ENCODE measurements around the gene TPGS2. TPM values are rescaled to one million over a fixed set of nuclear protein-coding genes. Genes with fewer than 3 reads are reported as not detected.

TPGS2 gene
- polyA plus RNA-seq, 2 of the 4 experiments (the other 2 are of a cell fraction): 71.9 to 143 TPM

DNA sequence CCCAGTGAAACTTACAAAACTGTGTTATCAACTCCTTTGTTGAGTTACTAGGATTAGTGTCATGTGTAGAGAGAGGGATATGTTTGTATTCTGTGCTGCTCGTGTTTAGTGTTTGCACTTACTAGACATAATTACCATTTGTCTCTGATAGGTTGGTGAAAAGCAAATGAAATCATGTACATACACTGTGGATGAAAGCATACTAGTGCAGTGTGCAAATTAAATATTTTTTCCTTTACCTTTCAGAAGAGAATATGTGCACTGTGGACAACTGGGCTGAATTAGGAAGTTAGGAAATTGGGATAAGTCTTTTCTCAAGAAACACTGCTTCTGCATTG, 1.3 kb upstream of the TPGS2 start (continued):
- TF ChIP-seq, protein P1, sequence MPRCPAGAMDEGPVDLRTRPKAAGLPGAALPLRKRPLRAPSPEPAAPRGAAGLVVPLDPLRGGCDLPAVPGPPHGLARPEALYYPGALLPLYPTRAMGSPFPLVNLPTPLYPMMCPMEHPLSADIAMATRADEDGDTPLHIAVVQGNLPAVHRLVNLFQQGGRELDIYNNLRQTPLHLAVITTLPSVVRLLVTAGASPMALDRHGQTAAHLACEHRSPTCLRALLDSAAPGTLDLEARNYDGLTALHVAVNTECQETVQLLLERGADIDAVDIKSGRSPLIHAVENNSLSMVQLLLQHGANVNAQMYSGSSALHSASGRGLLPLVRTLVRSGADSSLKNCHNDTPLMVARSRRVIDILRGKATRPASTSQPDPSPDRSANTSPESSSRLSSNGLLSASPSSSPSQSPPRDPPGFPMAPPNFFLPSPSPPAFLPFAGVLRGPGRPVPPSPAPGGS (IDR thresholded peaks at IDR 0.05): no peak

DNA sequence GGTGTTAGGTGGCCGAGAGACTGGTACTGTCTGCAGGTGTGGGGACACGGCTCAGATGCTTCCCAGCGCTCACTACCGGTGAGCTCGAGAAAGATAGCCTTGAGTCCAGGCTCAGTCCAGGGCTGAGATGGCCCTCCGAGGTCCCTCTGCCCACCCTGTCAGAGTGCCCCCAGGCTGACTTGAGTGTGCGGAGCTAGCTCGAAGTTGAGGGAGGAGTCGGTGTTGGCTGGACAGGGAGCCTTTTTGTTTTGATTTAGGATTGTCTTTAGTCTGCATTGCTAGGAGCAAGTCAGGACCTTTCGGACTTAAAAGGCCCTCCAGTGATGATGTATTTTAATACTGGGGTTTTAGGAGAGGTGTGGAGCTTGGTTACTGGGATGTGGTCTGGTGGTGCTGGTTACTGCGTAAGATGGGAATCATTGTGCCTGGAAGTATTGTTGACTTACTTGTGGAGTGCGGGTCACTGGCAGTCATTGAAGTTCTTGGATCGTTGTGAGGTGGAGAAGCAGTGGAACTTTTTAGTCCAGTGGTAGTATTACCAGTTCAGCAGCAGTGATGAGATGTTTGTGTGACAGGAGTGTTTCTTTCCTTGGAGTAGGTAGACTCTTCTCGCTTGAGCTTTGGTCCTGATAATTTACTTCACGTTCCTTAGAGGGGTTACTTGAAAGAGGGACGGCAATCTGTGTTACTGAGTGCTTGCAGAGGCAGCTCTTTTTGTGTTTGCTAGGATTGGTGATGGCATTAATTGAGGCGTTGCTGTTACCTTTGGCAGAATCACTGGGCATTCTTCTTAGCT, 758 bp upstream of the TPGS2 start:
- no peak for FAIRE-seq
- WGBS (ENCODE audit: missing lambda C conversion rate): 19% methylated on average over 10 of the region's 17 CpGs
- no peak for TF ChIP-seq NPAS2 (CRISPR knock-in tag; IDR thresholded peaks at IDR 0.05; ENCODE audit: borderline replicate concordance)
- TF ChIP-seq, protein P2, sequence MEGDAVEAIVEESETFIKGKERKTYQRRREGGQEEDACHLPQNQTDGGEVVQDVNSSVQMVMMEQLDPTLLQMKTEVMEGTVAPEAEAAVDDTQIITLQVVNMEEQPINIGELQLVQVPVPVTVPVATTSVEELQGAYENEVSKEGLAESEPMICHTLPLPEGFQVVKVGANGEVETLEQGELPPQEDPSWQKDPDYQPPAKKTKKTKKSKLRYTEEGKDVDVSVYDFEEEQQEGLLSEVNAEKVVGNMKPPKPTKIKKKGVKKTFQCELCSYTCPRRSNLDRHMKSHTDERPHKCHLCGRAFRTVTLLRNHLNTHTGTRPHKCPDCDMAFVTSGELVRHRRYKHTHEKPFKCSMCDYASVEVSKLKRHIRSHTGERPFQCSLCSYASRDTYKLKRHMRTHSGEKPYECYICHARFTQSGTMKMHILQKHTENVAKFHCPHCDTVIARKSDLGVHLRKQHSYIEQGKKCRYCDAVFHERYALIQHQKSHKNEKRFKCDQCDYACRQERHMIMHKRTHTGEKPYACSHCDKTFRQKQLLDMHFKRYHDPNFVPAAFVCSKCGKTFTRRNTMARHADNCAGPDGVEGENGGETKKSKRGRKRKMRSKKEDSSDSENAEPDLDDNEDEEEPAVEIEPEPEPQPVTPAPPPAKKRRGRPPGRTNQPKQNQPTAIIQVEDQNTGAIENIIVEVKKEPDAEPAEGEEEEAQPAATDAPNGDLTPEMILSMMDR (IDR thresholded peaks at IDR 0.05): no peak
- TF ChIP-seq CHD4 (IDR thresholded peaks at IDR 0.05; ENCODE audit: borderline replicate concordance): no peak
- no peak for TF ChIP-seq ZSCAN20 (CRISPR knock-in tag; IDR thresholded peaks at IDR 0.05)
- no peak for TF ChIP-seq TP53 (CRISPR knock-in tag; IDR thresholded peaks at IDR 0.05)
- TF ChIP-seq RFX5 (IDR thresholded peaks at IDR 0.05): no peak
- no peak for TF ChIP-seq GATA3 (IDR thresholded peaks at IDR 0.05; ENCODE audit: borderline replicate concordance)
- TF ChIP-seq KDM1A (IDR thresholded peaks at IDR 0.05; ENCODE audit: low read depth): no peak
- TF ChIP-seq FOSB (CRISPR knock-in tag; IDR thresholded peaks at IDR 0.05): no peak
- TF ChIP-seq ZC3H11A (IDR thresholded peaks at IDR 0.05): no peak
- TF ChIP-seq FOXS1 (CRISPR knock-in tag; IDR thresholded peaks at IDR 0.05): no peak
- TF ChIP-seq HOXB13 (CRISPR knock-in tag; IDR thresholded peaks at IDR 0.05; ENCODE audit: low read depth): no peak
- no peak for TF ChIP-seq EHMT2 (IDR thresholded peaks at IDR 0.05; ENCODE audit: low read depth)
- TF ChIP-seq, protein P1 (IDR thresholded peaks at IDR 0.05): no peak
- TF ChIP-seq RNF2 (IDR thresholded peaks at IDR 0.05; ENCODE audit: borderline replicate concordance, low read depth): no peak
- no peak for TF ChIP-seq CEBPB (IDR thresholded peaks at IDR 0.05)
- no peak for TF ChIP-seq EHF (CRISPR knock-in tag; IDR thresholded peaks at IDR 0.05)
- no peak for TF ChIP-seq HOXA7 (CRISPR knock-in tag; IDR thresholded peaks at IDR 0.05)
- CTCF ChIA-PET: interaction anchor here (0.7 to 1.8 kb wide), 5 partner anchors 10 to 427 kb away, joined by 3 to 8 read pairs (median 4); no protein-coding TSS in a partner anchor
- POLR2A ChIA-PET: no interaction called here
- no peaks in the 10 kb centered on the region for H3K9me3 ChIP-seq
- DNase-seq (ENCODE audit: low read depth in 1 of 2, low spot score in 1 of 2): no peak
- ATAC-seq: peak; percentile 1 to 16; a peak in 5 of 6 replicates
- H3K4me3 ChIP-seq: peak overlapping the region; percentile 85
- H3K27ac ChIP-seq: peak overlapping the region; percentile 90 to 98
- peak overlapping the region; percentile 90 for H3K4me2 ChIP-seq
- 0 out of 3 replicates have a peak, but pooled peaks cover 15% of the 10 kb centered on the region for H3K4me1 ChIP-seq

DNA sequence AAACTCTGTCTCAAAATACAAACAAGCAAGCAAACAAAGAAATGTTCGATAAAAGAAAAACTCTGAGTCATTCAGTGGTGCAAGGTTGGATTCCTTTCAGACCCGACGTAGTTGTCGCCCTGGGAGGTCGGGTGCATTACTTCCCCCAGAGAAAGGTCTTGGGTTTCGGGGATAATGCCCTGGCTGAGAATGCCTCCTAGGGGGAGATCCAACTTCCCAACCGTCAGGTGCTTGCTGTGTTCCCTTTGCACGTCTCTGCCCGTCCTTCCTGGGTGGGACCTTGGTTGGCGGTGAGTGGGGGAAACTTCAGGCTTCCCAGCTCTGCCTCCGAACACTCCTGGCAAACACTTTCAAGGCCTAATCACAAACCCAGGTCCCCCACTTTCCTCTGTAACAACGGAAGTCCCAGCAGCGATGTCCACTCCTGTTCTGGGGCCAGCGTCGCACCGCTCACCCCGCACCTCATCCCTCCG, 609 bp downstream of the TPGS2 start:
- no peak for FAIRE-seq
- TF ChIP-seq RARB (CRISPR knock-in tag; IDR thresholded peaks at IDR 0.05) (no peak), RFX5 (IDR thresholded peaks at IDR 0.05) (no peak), RAD21 (conservative IDR thresholded peaks at IDR 0.05 in 1 of 2, IDR thresholded peaks at IDR 0.05 in 1 of 2) (no peak), ZFP36 (IDR thresholded peaks at IDR 0.05; ENCODE audit: borderline replicate concordance, partially characterized antibody) (no peak), MAFK (IDR thresholded peaks at IDR 0.05; ENCODE audit: partially characterized antibody) (no peak), NPAS2 (CRISPR knock-in tag; IDR thresholded peaks at IDR 0.05; ENCODE audit: borderline replicate concordance) (no peak), HOXB13 (CRISPR knock-in tag; IDR thresholded peaks at IDR 0.05; ENCODE audit: low read depth) (no peak), FOSL2 (IDR thresholded peaks at IDR 0.05) (no peak), FOSL2 (CRISPR knock-in tag; IDR thresholded peaks at IDR 0.05) (no peak), CEBPB (IDR thresholded peaks at IDR 0.05) (no peak), FOXS1 (CRISPR knock-in tag; IDR thresholded peaks at IDR 0.05) (no peak), NFE2L2 (conservative IDR thresholded peaks at IDR 0.05; ENCODE audit: low read length) (no peak), SREBF2 (IDR thresholded peaks at IDR 0.05) (no peak)
- TF ChIP-seq, protein P3, sequence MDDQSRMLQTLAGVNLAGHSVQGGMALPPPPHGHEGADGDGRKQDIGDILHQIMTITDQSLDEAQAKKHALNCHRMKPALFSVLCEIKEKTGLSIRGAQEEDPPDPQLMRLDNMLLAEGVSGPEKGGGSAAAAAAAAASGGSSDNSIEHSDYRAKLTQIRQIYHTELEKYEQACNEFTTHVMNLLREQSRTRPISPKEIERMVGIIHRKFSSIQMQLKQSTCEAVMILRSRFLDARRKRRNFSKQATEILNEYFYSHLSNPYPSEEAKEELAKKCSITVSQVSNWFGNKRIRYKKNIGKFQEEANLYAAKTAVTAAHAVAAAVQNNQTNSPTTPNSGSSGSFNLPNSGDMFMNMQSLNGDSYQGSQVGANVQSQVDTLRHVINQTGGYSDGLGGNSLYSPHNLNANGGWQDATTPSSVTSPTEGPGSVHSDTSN (IDR thresholded peaks at IDR 0.05): no peak
- TF ChIP-seq, protein P4, sequence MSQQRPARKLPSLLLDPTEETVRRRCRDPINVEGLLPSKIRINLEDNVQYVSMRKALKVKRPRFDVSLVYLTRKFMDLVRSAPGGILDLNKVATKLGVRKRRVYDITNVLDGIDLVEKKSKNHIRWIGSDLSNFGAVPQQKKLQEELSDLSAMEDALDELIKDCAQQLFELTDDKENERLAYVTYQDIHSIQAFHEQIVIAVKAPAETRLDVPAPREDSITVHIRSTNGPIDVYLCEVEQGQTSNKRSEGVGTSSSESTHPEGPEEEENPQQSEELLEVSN (IDR thresholded peaks at IDR 0.05; ENCODE audit: borderline replicate concordance, low read depth): no peak
- TF ChIP-seq, protein P5, sequence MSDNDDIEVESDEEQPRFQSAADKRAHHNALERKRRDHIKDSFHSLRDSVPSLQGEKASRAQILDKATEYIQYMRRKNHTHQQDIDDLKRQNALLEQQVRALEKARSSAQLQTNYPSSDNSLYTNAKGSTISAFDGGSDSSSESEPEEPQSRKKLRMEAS (IDR thresholded peaks at IDR 0.05): no peak

More for the DNA sequence above, 609 bp downstream of the TPGS2 start:
- Histone ChIP-seq H3K4me1 (0 out of 3 replicates have a peak, but pooled peaks cover 15% of the 10 kb centered on the region), H3K4me3 (peak overlapping the region; percentile 85), H3K27ac (peak overlapping the region; percentile 90 to 98), H3K4me2 (peak overlapping the region; percentile 77), H3K9me3 (no peaks in the 10 kb centered on the region)
- ATAC-seq: peak; percentile 35 to 39
- CTCF ChIA-PET: interaction anchor here (0.8 to 1.8 kb wide), 4 partner anchors 11 to 140 kb away, joined by 3 to 8 read pairs (median 3); no protein-coding TSS in a partner anchor
- POLR2A ChIA-PET: no interaction called here
- WGBS (ENCODE audit: missing lambda C conversion rate): 0% methylated on average over 18 of the region's 18 CpGs
- DNase-seq (ENCODE audit: low read depth in 1 of 2, low spot score in 1 of 2): peak in 1 of 2 experiments; percentile 36

Measured in A549 (cell line).